Neuronal stem cell (in vitro differentiated cells): ENCODE data around the gene CTRB1.
"Not testable (repeated sequence)": the region's sequence is repeated elsewhere in the genome, so short reads cannot be mapped to it uniquely, and the experiment has no call there.

Experiments used
- DNase-seq: peaks from one replicate; pipeline ENCODE4 v3.0.0-alpha.2; 2013; ENCODE audit warnings: low spot score
- H2AFZ ChIP-seq: one replicate; pipeline ENCODE4 v1.6.1; 2013; ENCODE audit warnings: mild to moderate bottlenecking, low read length, inconsistent platforms
- H2AK5ac ChIP-seq: 2 replicates; pipeline ENCODE4 v1.6.1; 2013; ENCODE audit warnings: low read depth, mild to moderate bottlenecking, inconsistent platforms, low read length, moderate library complexity, mixed read lengths
- H2BK120ac ChIP-seq: 2 replicates; pipeline ENCODE4 v1.6.1; 2013; ENCODE audit warnings: low read depth, mild to moderate bottlenecking, inconsistent platforms, low read length, moderate library complexity, mixed read lengths
- H2BK12ac ChIP-seq: one replicate; pipeline ENCODE4 v1.6.1; 2013; ENCODE audit warnings: low read length, inconsistent platforms
- H2BK15ac ChIP-seq: 2 replicates; pipeline ENCODE4 v1.6.1; 2013; ENCODE audit warnings: mild to moderate bottlenecking, low read length, inconsistent platforms, mixed read lengths
- H2BK5ac ChIP-seq: one replicate; pipeline ENCODE4 v1.6.1; 2013; ENCODE audit warnings: inconsistent platforms, mild to moderate bottlenecking, low read length, moderate library complexity
- H3K14ac ChIP-seq: one replicate; pipeline ENCODE4 v1.6.1; 2013; ENCODE audit warnings: low read length, inconsistent platforms
- H3K18ac ChIP-seq: 2 replicates; pipeline ENCODE4 v1.6.1; 2013; ENCODE audit warnings: low read length, inconsistent platforms
- H3K23ac ChIP-seq: 2 replicates; pipeline ENCODE4 v1.6.1; 2013; ENCODE audit warnings: low read depth, mild to moderate bottlenecking, mixed read lengths, low read length, inconsistent platforms; ENCODE audit not compliant: poor library complexity
- H3K27ac ChIP-seq: replicated peaks from 3 replicates; pipeline ENCODE4 v1.5.1; 2013; ENCODE audit warnings: low read length, inconsistent platforms
- H3K27me3 ChIP-seq, 3 experiments: 2 replicates each; pipeline ENCODE4 v1.6.1; 2013; ENCODE audit warnings: low read length in 3 of 3, mild to moderate bottlenecking in 2 of 3, inconsistent platforms in 1 of 3, low read depth in 1 of 3, mixed read lengths in 1 of 3, moderate library complexity in 1 of 3; ENCODE audit not compliant: control insufficient read depth in 3 of 3, insufficient read depth in 3 of 3
- H3K36me3 ChIP-seq, 2 donors: replicated peaks in 1 of 2; 2 replicates each; pipeline ENCODE4 v1.6.1; 2013; ENCODE audit warnings: low read length in 2 of 2; ENCODE audit not compliant: control insufficient read depth in 2 of 2, insufficient read depth in 2 of 2
- H3K4ac ChIP-seq: 2 replicates; pipeline ENCODE4 v1.6.1; 2013; ENCODE audit warnings: inconsistent platforms, mild to moderate bottlenecking, low read length, moderate library complexity
- H3K4me1 ChIP-seq, 2 donors: 1 replicate in 1 of 2; 2 replicates in 1 of 2; pipeline ENCODE4 v1.6.1; 2013; ENCODE audit warnings: low read length in 2 of 2, low read depth in 1 of 2; ENCODE audit not compliant: control insufficient read depth in 2 of 2, insufficient read depth in 1 of 2
- H3K4me2 ChIP-seq: one replicate; pipeline ENCODE4 v1.6.1; 2013; ENCODE audit warnings: mild to moderate bottlenecking, low read length, inconsistent platforms; ENCODE audit not compliant: insufficient read depth, poor library complexity, severe bottlenecking
- H3K4me3 ChIP-seq, 2 donors: 2 replicates each; pipeline ENCODE4 v1.5.1; 2013; ENCODE audit warnings: low read length in 2 of 2, mild to moderate bottlenecking in 2 of 2, inconsistent platforms in 1 of 2, moderate library complexity in 1 of 2
- H3K79me1 ChIP-seq: one replicate; pipeline ENCODE4 v1.6.1; 2013; ENCODE audit warnings: low read depth, mild to moderate bottlenecking, inconsistent platforms, low read length, moderate library complexity
- H3K9ac ChIP-seq: one replicate; pipeline ENCODE4 v1.6.1; 2013; ENCODE audit warnings: mild to moderate bottlenecking, low read depth, low read length, inconsistent platforms; ENCODE audit not compliant: poor library complexity
- H3K9me3 ChIP-seq, 2 donors: replicated peaks in 1 of 2; 2 replicates each; pipeline versions ENCODE3 to v1.6.1; 2013; ENCODE audit warnings: low read length in 2 of 2, mild to moderate bottlenecking in 2 of 2, inconsistent platforms in 1 of 2, low read depth in 1 of 2, mixed read lengths in 1 of 2, moderate library complexity in 1 of 2; ENCODE audit not compliant: control insufficient read depth in 2 of 2, insufficient read depth in 1 of 2
- H4K8ac ChIP-seq: one replicate; pipeline ENCODE4 v1.6.1; 2013; ENCODE audit warnings: low read depth, mild to moderate bottlenecking, inconsistent platforms, low read length, moderate library complexity
- H4K91ac ChIP-seq: one replicate; pipeline ENCODE4 v1.6.1; 2013; ENCODE audit warnings: low read length, low read depth, mild to moderate bottlenecking, inconsistent platforms; ENCODE audit not compliant: poor library complexity
- WGBS, 2 donors: extraction: QIAGEN DNeasy Blood & Tissue Kit; methylation state at CpG; one replicate each; pipeline ENCODE4 v1.1.7; 2013; ENCODE audit warnings: missing lambda C conversion rate in 2 of 2, mixed read lengths in 1 of 2; ENCODE audit not compliant: insufficient read length in 2 of 2, insufficient replicate concordance in 1 of 2; ENCODE audit errors: extremely low coverage in 2 of 2; 5-methylcytosine and 5-hydroxymethylcytosine counted together

The CTRB1 gene

DNA sequence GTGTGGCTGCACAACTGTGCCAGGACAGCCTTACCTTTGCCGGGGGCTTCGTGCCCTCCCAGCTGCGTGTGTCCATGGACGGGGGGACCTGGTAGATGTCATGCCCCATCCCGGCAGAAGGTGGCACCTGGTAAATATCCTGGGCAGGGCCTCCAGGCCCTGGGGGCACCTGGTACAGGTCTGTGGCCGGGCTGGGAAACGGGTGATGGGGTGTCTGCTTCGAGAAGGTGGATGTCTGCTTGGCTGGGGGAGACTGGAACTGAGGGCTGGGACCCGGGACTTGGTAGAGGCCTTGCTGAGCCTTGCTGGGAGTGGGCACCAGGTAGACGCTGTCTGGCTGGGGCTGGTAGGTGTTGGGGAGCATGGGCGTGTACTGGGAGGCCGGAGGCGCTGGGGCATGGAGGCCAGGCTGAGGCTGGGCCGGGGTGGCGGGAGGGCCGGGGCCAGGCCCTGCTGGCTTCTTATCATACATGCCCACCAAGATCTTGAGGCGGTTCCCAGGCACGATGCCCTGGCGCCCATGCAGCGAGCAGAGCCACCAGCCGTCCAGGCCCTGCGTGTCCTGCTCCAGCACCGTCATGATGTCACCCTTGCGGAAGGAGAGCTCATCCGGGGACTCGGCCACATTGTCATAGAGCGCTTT, 23.8 kb downstream of the CTRB1 start:
- peaks cover 48 to 54% of the 10 kb centered on the region in 2 donors for H3K4me1 ChIP-seq
- no CpG with 5 or more reads among the region's 27 CpGs for WGBS, 2 donors
- H2BK15ac ChIP-seq, H3K9me3 ChIP-seq, H3K27me3 ChIP-seq, H2AK5ac ChIP-seq, H2BK120ac ChIP-seq, H3K27ac ChIP-seq, H4K8ac ChIP-seq, H2BK12ac ChIP-seq, DNase-seq, H4K91ac ChIP-seq, H3K4ac ChIP-seq, H3K23ac ChIP-seq, H3K18ac ChIP-seq, H3K14ac ChIP-seq, H3K4me2 ChIP-seq, H2AFZ ChIP-seq: not testable (repeated sequence)
- peak overlapping the region; percentile 69 for H2BK5ac ChIP-seq
- H3K9ac ChIP-seq, result peak overlapping the region; percentile 35
- H3K4me3 ChIP-seq, result peak overlapping the region in 1 of 2 donors; percentile 14
- H3K36me3 ChIP-seq, result peaks cover 22 to 77% of the 10 kb centered on the region in 2 donors
- H3K79me1 ChIP-seq, result peaks cover 43% of the 10 kb centered on the region

DNA sequence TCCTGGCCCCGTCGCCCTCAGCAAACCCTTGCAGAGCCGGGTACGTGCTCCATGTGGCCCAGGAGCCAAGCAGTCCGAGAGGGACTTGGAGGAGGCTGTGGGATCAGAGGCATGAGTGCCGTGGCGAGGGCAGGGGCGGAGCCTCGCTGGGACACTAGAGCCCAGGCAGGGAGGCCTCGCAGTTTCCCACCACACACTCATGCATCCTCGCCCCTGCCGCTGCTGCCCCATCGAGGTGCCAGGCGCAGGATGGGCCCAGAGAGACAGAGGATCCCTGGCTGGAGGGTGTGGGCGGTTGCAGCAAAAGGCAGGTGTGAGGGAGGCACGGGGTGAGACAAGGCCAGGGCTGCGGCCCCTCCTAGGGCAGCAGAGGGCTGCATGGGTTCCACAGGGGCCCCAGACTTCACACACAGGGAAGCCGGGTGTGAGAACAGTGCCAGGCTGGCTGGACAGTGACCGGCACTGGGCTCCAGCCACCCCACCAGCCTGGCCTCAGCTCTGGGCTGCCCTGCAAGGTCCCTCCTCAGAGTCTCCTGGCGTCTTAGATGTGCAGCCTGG, 25.0 kb downstream of the CTRB1 start:
- Histone ChIP-seq H3K4me1 (peaks cover 52% of the 10 kb centered on the region in 2 donors), H3K27ac (no peak overlapping the region)

GRCh38 chr16:75244225-75244809, 25.5 kb downstream of the CTRB1 start:
- H3K4me3 ChIP-seq, result no peak overlapping the region

More for the DNA sequence above, 25.0 kb downstream of the CTRB1 start:
- H3K4me2 ChIP-seq, result no peak overlapping the region
- peak overlapping the region; percentile 65 for H3K9ac ChIP-seq
- no peaks in the 10 kb centered on the region for H3K9me3 ChIP-seq
- H3K14ac ChIP-seq, result peak overlapping the region; percentile 91
- H4K8ac ChIP-seq, result no peak overlapping the region
- no peak overlapping the region for H2AFZ ChIP-seq
- WGBS, 2 donors, result no CpG with 5 or more reads among the region's 20 CpGs
- no peak overlapping the region for H3K4me3 ChIP-seq
- peak overlapping the region; percentile 65 for H2BK120ac ChIP-seq
- H4K91ac ChIP-seq, result no peak overlapping the region
- no peak for DNase-seq
- H2BK5ac ChIP-seq, result peak overlapping the region; percentile 69
- H3K23ac ChIP-seq, result peak overlapping the region; percentile 81
- H3K36me3 ChIP-seq, result peaks cover 22 to 75% of the 10 kb centered on the region in 2 donors
- H2AK5ac ChIP-seq, result peak overlapping the region; percentile 72
- H2BK15ac ChIP-seq, result peak overlapping the region; percentile 27
- peak overlapping the region; percentile 80 for H2BK12ac ChIP-seq
- peak overlapping the region; percentile 92 for H3K18ac ChIP-seq
- H3K79me1 ChIP-seq, result peaks cover 43% of the 10 kb centered on the region
- H3K4ac ChIP-seq, result peak overlapping the region; percentile 85
- no peaks in the 10 kb centered on the region for H3K27me3 ChIP-seq

More at GRCh38 chr16:75244225-75244809, 25.5 kb downstream of the CTRB1 start:
- H3K23ac ChIP-seq, result no peak overlapping the region
- no peak overlapping the region for H4K91ac ChIP-seq
- H3K9me3 ChIP-seq, result no peaks in the 10 kb centered on the region
- H3K27me3 ChIP-seq, result no peaks in the 10 kb centered on the region
- H3K4ac ChIP-seq, result no peak overlapping the region
- H2BK12ac ChIP-seq, result no peak overlapping the region
- no peak overlapping the region for H2BK15ac ChIP-seq
- no peak overlapping the region for H2BK120ac ChIP-seq
- H2AK5ac ChIP-seq, result peak overlapping the region; percentile 72
- no peak overlapping the region for H4K8ac ChIP-seq
- peaks cover 52 to 53% of the 10 kb centered on the region in 2 donors for H3K4me1 ChIP-seq
- no peak for DNase-seq
- H3K9ac ChIP-seq, result peak overlapping the region; percentile 71
- no peak overlapping the region for H3K4me2 ChIP-seq
- H3K27ac ChIP-seq, result peak overlapping the region; percentile 92
- H2AFZ ChIP-seq, result no peak overlapping the region
- H3K18ac ChIP-seq, result peak overlapping the region; percentile 92
- H3K36me3 ChIP-seq, result peaks cover 22 to 75% of the 10 kb centered on the region in 2 donors
- no CpG with 5 or more reads among the region's 7 CpGs for WGBS, 2 donors
- peaks cover 47% of the 10 kb centered on the region for H3K79me1 ChIP-seq
- H2BK5ac ChIP-seq, result peak overlapping the region; percentile 69
- no peak overlapping the region for H3K14ac ChIP-seq
